GM18526 (cell line): Measurements from ENCODE around the gene SATB2.

Source experiments
- POLR2A ChIP-seq: IDR thresholded peaks from 3 replicates; pipeline ENCODE4 v1.6.1; 2011; ENCODE audit not compliant: insufficient read length; ENCODE audit errors: extremely low read depth

The SATB2 gene

DNA sequence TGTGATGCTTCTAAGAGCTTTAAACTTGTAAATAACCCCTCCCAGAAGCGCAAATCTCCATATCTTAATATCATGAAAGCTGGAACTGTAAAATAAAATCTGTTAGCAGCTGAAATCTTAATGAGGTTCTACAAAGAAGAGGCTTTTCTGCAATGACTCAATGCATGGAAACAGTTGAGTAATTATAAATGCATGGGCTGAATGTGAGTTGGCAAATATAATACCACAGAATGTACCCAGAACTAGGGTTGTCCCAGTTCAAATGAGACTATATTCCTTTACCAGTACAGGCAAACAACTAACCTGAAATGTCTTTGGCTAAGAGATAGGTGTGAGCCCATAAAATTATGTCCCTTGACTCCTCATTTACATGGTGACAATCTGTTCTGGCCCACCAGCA lies 52.9 kb downstream of the SATB2 start:
- no peak for TF ChIP-seq POLR2A

GRCh38 chr2:199395311-199395710 lies 62.4 kb downstream of the SATB2 start:
- no peak for TF ChIP-seq POLR2A

DNA sequence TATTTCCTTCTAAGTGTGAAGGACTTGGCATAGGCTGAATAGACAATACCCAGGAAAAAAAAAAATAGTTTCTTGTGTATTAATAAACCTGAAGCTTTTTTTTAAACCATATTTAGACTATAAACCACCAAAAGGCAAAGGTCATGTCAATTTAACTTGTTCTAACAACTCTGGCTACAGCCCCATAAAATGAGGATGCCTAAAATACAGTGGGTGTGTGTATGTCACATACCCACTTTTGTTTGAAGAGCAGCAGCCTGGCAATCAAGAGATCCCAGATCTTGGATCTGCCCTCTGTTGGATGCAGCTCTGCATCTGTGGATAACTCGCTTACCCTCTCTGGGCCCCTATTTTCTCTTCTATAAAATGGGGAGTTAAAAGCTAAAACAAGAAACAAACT lies 65.4 kb downstream of the SATB2 start:
- no peak for TF ChIP-seq POLR2A

- no peak for TF ChIP-seq POLR2A
Observed at GRCh38 chr2:199388728-199389268, 68.9 kb downstream of the SATB2 start.

DNA sequence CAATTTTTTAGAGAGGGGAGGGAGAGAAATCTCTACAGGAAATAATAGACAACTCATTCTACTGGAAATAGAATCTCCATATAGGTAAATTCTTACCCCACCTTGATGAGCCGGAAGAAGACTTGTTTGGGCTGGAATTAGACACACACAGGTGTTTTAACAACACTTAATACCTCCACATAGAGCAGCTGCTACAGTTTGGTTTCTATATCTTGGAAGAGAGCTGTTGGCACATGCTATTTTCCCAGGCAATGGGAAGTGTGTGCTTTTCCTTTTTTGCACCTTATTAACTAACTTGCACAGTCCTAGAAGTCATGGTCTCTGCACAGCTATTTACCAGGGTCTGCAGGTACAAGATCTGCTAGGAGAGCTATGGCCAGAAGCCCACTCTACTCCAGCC lies 73.7 kb downstream of the SATB2 start:
- no peak for TF ChIP-seq POLR2A

DNA sequence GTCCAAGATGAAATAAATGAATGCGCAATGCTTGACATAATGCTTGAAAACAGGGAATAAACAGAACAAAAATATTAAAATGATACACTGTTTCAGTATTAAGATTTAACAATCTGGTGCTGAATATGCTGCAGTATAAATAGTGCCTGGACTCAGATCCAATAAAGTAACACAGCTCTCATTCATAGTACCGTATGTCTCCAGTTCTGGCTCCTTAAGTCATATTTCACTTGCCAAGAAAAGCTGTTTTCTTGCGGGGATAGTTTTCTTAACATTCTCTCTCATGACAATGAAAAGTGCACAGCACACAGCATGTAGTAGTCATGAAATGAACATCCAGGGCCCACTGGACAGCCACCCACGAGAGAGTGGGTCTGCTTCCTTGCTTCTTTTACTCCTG lies 74.7 kb downstream of the SATB2 start:
- no peak for TF ChIP-seq POLR2A

DNA sequence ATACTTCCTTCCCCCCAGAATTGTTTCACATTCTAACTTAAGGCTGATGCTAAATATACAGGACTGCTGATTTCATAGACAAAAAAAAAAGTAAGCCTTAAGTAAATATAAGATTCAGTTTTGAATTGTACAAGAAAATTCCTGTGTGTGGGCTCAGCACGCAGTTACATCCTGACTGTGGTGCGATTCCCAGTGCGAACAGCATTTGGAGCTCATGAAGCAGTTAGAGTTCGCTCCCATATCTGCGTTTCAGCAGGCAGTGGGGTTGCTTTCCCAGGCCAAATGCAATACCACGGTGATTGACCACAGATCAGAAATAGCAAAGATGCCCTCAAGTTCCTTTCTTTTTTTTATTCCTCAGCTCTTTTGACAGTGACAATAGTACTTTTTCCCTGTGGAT lies 75.6 kb downstream of the SATB2 start:
- TF ChIP-seq POLR2A = no peak

DNA sequence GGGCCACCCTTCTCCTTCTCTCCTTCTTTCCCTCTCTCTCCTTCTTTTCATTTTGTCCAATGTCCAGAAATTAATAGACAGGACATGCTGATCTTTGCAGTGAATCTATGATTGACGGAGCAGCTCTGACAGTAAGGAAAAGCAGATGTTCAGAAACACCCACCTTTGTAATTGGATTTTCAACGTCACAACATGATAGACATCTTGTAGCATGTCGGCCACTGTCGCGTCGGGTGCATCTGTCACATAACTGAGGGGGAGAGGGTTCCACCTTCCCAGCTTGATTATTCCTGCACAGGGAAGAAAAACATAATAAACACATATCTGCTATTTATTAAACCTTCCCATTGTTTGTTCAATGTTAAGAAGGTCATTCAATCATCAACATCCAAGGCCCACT lies 76.2 kb downstream of the SATB2 start:
- TF ChIP-seq POLR2A = no peak

DNA sequence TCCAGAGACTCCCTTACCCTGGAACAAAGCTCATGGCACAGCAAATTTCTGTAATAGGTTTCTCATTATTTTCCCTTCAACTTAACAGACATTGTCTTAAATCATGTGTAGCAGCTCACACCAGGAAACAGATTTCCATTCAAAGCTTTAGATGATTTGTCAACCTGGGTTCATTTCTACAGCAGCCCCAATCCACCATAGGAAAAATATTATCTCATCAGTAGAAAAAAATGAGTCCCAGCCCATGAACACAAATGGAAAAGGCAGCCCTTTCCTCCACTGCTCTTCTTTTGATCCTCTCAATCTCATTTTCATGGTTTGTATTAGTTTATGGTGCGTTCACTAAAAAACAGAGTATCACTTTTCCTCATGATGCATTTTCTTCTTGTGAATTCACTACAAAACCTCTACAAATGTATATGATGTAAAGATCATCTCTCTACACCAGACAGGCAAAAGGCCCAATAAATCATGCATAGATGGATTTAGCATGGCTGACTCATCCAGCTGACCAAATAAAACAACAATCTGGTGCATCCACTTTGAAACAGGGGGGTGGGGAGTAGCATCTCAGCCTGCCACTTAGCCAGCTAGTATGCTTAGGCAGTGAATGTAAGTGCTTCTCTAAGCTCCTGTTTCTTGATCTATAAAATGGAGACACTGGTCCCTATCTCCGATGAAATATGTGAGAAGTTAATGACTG lies 78.6 kb downstream of the SATB2 start:
- TF ChIP-seq POLR2A = no peak

- TF ChIP-seq POLR2A = no peak
Observed at GRCh38 chr2:199370150-199370780, 87.5 kb downstream of the SATB2 start.

DNA sequence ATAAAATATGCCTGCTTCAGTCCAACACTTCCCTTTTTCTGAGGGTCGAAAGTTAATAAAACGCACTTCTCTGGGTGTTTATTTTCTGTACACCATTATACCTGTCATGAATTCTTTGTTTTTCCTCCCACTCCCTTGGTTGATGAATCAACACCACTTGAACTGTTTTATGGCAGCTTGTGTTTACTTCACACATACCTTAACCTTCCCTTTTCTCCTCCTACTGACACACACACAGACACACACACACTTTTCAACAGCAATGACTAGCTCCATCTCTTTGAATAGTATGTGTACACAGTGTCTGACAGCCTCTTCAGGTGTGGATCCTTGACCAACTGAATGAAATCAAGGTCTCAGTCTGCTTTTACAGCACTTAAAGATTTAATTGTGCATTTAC lies 91.3 kb downstream of the SATB2 start:
- no peak for TF ChIP-seq POLR2A

DNA sequence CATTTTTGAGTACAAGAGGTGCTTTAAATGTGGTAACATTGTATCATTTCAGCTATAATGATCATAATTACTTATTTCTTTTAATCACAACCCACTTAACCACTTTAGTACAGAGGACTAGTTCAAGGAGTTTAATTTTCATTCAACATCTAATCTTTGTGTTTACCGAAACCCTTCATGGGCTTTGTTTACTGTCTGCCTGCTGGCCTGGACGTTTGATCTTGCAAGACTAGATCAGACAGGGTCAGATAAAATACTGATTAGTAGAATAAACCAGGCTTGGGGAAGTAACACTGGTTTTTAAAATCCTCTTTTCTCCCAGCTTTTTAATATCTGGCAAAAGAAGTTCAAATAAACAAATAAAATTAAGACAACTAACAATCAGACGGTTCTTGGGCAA lies 93.6 kb downstream of the SATB2 start:
- no peak for TF ChIP-seq POLR2A

DNA sequence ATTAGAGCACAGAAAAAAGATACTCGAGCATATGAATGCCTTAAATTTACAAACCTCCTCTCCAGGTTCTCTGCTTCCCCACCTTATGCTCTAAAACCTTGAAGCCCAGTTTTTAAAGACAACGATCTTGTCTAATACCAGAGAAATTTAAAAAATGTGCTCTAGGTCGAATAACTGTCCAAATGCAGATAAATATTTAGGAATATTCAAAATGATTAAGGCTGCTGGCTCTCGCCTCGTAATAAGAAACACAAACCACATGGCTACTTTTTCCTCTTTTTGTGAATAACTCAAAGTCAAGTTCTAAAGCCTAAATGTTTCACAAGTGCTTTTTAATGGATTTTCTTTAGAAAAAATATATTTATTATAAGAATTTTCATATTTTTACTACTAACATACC lies 101.3 kb downstream of the SATB2 start:
- TF ChIP-seq POLR2A = no peak

- no peak for TF ChIP-seq POLR2A
Observed at GRCh38 chr2:199348871-199349270, 108.9 kb downstream of the SATB2 start.

DNA sequence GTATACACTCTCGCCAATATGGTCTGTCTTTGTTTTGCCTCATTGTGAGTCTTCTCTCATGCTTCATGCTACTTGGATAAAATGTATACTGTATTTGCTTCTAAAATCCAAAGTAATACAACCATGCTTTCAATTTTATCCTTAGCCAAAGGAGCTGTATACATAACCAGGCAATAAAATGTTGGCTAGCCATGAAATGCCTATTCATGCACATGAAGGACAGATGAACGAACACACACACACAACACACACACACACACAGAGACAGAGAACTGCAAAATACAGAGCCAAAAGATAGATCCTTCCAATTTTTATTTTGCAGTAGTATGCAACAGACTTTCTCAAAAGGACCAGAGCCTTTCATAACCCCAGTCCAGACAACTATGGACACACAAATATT lies 113.7 kb downstream of the SATB2 start:
- no peak for TF ChIP-seq POLR2A

- TF ChIP-seq POLR2A = no peak
Observed at GRCh38 chr2:199342334-199342733, 115.4 kb downstream of the SATB2 start.

DNA sequence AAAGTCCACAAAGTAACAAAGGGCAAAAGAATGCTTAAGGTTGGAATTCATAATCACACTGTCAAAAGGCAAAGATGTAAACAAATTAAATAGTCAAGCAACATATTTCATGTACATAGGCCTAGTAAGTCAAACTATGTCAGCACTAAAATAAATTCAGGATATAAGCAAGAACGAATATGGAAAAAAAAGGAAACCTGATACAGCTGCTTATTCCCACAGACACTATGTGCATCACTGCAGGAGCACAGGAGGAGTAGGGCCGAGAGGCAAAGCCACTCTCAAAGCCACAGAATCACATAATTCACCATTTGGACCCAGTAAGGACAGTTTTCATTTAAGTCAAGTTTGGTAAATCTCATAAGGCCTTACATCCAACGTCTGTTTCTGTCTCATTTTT lies 116.6 kb downstream of the SATB2 start:
- no peak for TF ChIP-seq POLR2A
